GM13976 (cell line): ENCODE results near the gene PRPF19.
A peak's percentile ranks its signal among the peaks of the same experiment; 100 is the strongest.

ENCODE experiments used
- DNase-seq: peaks from one replicate; pipeline ENCODE4 v3.0.0; 2012; ENCODE audit warnings: low spot score
- CTCF ChIP-seq: IDR thresholded peaks from 2 replicates; pipeline ENCODE4 v1.5.1; 2012; ENCODE audit warnings: borderline replicate concordance, mild to moderate bottlenecking; ENCODE audit not compliant: insufficient read depth; ENCODE audit errors: extremely low read depth, missing control alignments, control extremely low read depth
- in situ Hi-C: fragments of 300-500 bp; cut with MboI; formaldehyde crosslinking; loops from one replicate; pipeline ENCODE4 v1.12.0; 2022; ENCODE audit warnings: low sequenced_read_pairs, mixed read lengths, inconsistent platforms; ENCODE audit not compliant: unreplicated experiment

The PRPF19 gene

GRCh38 chr11:60906132-60906972 is at the start of gene PRPF19:
Gene PRPF19 (minus strand): TSS chr11:60906585. CDS start chr11:60906382, 203 bp downstream.
- DNase-seq = peak; percentile 98
- in situ Hi-C loops = no loop called here
- TF ChIP-seq CTCF = no peak

- no peak for DNase-seq
- TF ChIP-seq CTCF = no peak
- in situ Hi-C loops = no loop called here
Measured at GRCh38 chr11:60955571-60955970, 49.2 kb upstream of the PRPF19 start.

GRCh38 chr11:60954421-60954820 is 48.0 kb upstream of the PRPF19 start:
- no peak for TF ChIP-seq CTCF
- in situ Hi-C loops = no loop called here
- peak; percentile 67 for DNase-seq

- DNase-seq = no peak
- in situ Hi-C loops = no loop called here
Measured at GRCh38 chr11:60953781-60954180, 47.4 kb upstream of the PRPF19 start.

GRCh38 chr11:60952742-60953170 is 46.4 kb upstream of the PRPF19 start:
- no peak for DNase-seq
- in situ Hi-C loops = no loop called here
- TF ChIP-seq CTCF = no peak

More at GRCh38 chr11:60953781-60954180, 47.4 kb upstream of the PRPF19 start:
- TF ChIP-seq CTCF = no peak

- peak; percentile 86 for DNase-seq
- TF ChIP-seq CTCF = no peak
- in situ Hi-C loops = no loop called here
Measured at GRCh38 chr11:60951904-60952741, 45.7 kb upstream of the PRPF19 start, which contains the start of gene SLC15A3. Gene SLC15A3 (minus strand): TSS chr11:60952176. CDS start chr11:60951551, 625 bp downstream.
